Renal pelvis (tissue), 3 donors: ENCODE results near the gene CTLA4. TPM values are rescaled to one million over a fixed set of nuclear protein-coding genes. Genes with fewer than 3 reads are reported as not detected.

Experiments used
- polyA plus RNA-seq, 3 donors: library from polyadenylated mRNA; unstranded; fragments of 120-200 nt; gene quantifications; one replicate each; pipeline ENCODE4 v1.2.1, GENCODE V29; 2013; ENCODE audit not compliant: insufficient read length in 3 of 3

Gene CTLA4
- polyA plus RNA-seq, 3 donors = not detected

Other genes starting within 250 kb of the CTLA4 start
- 1 to 10 TPM; 1.1 to 1.9 (median 1.6) TPM for gene CD28, start 161.1 kb upstream of the CTLA4 start, polyA plus RNA-seq
- gene ICOS, start 69.0 kb downstream of the CTLA4 start, polyA plus RNA-seq = under 1 TPM in 1 of 3 donors, not detected in 2; 0.06 TPM